Endothelial cell of umbilical vein (primary cell): ENCODE data around the gene DENND5B. TPM values are rescaled to one million over a fixed set of nuclear protein-coding genes. Genes with fewer than 3 reads are reported as not detected.

ENCODE experiments used
- BruUV-seq: library from RNA; stranded (reverse); fragments of 400-500 nt; replicated peaks from 2 replicates; lab custom pipeline; 2021; lab: Mats Ljungman, UMichigan
- CTCF ChIA-PET: fragments of 300-600, 350-600 bp; sonication (Branson Sonifier 250); formaldehyde crosslinking; loops from one replicate; lab custom pipeline; 2021; ENCODE audit warnings: antibody characterized with exemption, inconsistent platforms; lab: Charles Lee
- POLR2A ChIA-PET: fragments of 300-600, 350-600 bp; sonication (Branson Sonifier 250); formaldehyde crosslinking; loops from one replicate; lab custom pipeline; 2021; ENCODE audit warnings: antibody characterized with exemption, inconsistent platforms; lab: Charles Lee
- DNase-seq: peaks from one replicate; pipeline ENCODE4 v3.0.0-alpha.2; 2011; ENCODE audit warnings: low read depth, low spot score
- FAIRE-seq: peaks from 2 replicates; lab custom pipeline; 2011; peaks lifted over from hg19 to GRCh38; lab: Jason Lieb, UNC
- H2AFZ ChIP-seq: 2 replicates; pipeline ENCODE4 v1.6.0; 2012; ENCODE audit warnings: low read depth, low read length, control low read depth, inconsistent platforms
- H3K27ac ChIP-seq: 2 replicates; pipeline ENCODE4 v1.5.1; 2011; ENCODE audit warnings: low read depth, mild to moderate bottlenecking, control low read depth, low read length, moderate library complexity; ENCODE audit not compliant: insufficient read depth
- H3K27me3 ChIP-seq, 2 experiments: 2 replicates each; pipeline versions ENCODE4 v1.6.0 to v1.6.1; 2011; ENCODE audit warnings: low read length in 2 of 2, mixed read lengths in 1 of 2; ENCODE audit not compliant: control insufficient read depth in 2 of 2, insufficient read depth in 2 of 2
- H3K36me3 ChIP-seq, 2 experiments: 2 replicates in 1 of 2; 3 replicates in 1 of 2; pipeline ENCODE4 v1.5.1; 2011; ENCODE audit warnings: low read length in 2 of 2, mild to moderate bottlenecking in 1 of 2, moderate library complexity in 1 of 2; ENCODE audit not compliant: control insufficient read depth in 2 of 2, insufficient read depth in 2 of 2; ENCODE audit errors: extremely low read depth in 1 of 2
- H3K4me1 ChIP-seq: 3 replicates; pipeline ENCODE4 v1.5.1; 2011; ENCODE audit warnings: mild to moderate bottlenecking, low read length; ENCODE audit not compliant: control insufficient read depth, insufficient read depth; ENCODE audit errors: extremely low read depth
- H3K4me2 ChIP-seq: 2 replicates; pipeline ENCODE4 v1.6.1; 2011; ENCODE audit warnings: low read length, control low read depth, mixed read lengths; ENCODE audit not compliant: insufficient read depth
- H3K4me3 ChIP-seq, 3 experiments: fragments of 200-600 bp in 1 of 3; sonication (generic), shearing (Covaris generic) in 1 of 3; replicated peaks in 1 of 3; 2 replicates each; pipeline ENCODE4 v1.5.1; 2011 to 2016; ENCODE audit warnings: control low read depth in 3 of 3, low read length in 3 of 3, mild to moderate bottlenecking in 2 of 3, inconsistent platforms in 1 of 3, low read depth in 1 of 3, moderate library complexity in 1 of 3; ENCODE audit not compliant: insufficient read depth in 1 of 3
- H3K79me2 ChIP-seq: 2 replicates; pipeline ENCODE4 v1.6.0; 2012; ENCODE audit warnings: low read length, inconsistent platforms; ENCODE audit not compliant: control insufficient read depth, insufficient read depth
- H3K9ac ChIP-seq: replicated peaks from 2 replicates; pipeline ENCODE3; 2011; ENCODE audit warnings: low read length, control low read depth; ENCODE audit not compliant: insufficient read depth; ENCODE audit errors: extremely low read depth
- H3K9me1 ChIP-seq: replicated peaks from 3 replicates; pipeline ENCODE4 v1.6.0; 2011; ENCODE audit warnings: mild to moderate bottlenecking, low read length; ENCODE audit not compliant: control insufficient read depth, insufficient read depth; ENCODE audit errors: extremely low read depth
- H3K9me3 ChIP-seq: replicated peaks from 2 replicates; pipeline ENCODE4 v1.5.1; 2012; ENCODE audit warnings: low read length, inconsistent platforms; ENCODE audit not compliant: control insufficient read depth, insufficient read depth
- H4K20me1 ChIP-seq: replicated peaks from 2 replicates; pipeline ENCODE3; 2011; ENCODE audit warnings: mild to moderate bottlenecking, low read length; ENCODE audit not compliant: control insufficient read depth, insufficient read depth; ENCODE audit errors: extremely low read depth
- CTCF ChIP-seq, 2 donors: IDR thresholded peaks; 1 replicate in 1 of 2; 2 replicates in 1 of 2; pipeline ENCODE4 v1.5.1; 2011; ENCODE audit warnings: low read length in 2 of 2, mild to moderate bottlenecking in 2 of 2, moderate library complexity in 2 of 2, control low read depth in 1 of 2, inconsistent platforms in 1 of 2, low read depth in 1 of 2; ENCODE audit not compliant: insufficient read depth in 1 of 2; ENCODE audit errors: extremely low read depth in 1 of 2
- EZH2 ChIP-seq: IDR thresholded peaks from 2 replicates; pipeline ENCODE4 v1.6.1; 2012; ENCODE audit warnings: borderline replicate concordance, low read depth, mild to moderate bottlenecking, moderate library complexity, low read length, inconsistent platforms; ENCODE audit not compliant: severe bottlenecking
- FOS ChIP-seq: IDR thresholded peaks from 2 replicates; pipeline ENCODE4 v1.6.1; 2011; ENCODE audit warnings: mild to moderate bottlenecking, low read length, moderate library complexity, borderline replicate concordance; ENCODE audit not compliant: insufficient read depth
- GATA2 ChIP-seq: IDR thresholded peaks from 2 replicates; pipeline ENCODE4 v1.7.0; 2011; ENCODE audit warnings: low read depth, mild to moderate bottlenecking, moderate library complexity, mixed read lengths, low read length; ENCODE audit not compliant: insufficient read length, insufficient read depth
- JUN ChIP-seq: IDR thresholded peaks from 2 replicates; pipeline ENCODE4 v1.6.1; 2011; ENCODE audit warnings: borderline replicate concordance, low read depth; ENCODE audit not compliant: insufficient read length, insufficient read depth
- MAX ChIP-seq: IDR thresholded peaks from 2 replicates; pipeline ENCODE4 v1.6.1; 2011; ENCODE audit not compliant: insufficient read depth, insufficient read length
- MYC ChIP-seq: IDR thresholded peaks from one replicate; pipeline ENCODE4 v1.6.1; 2011; ENCODE audit warnings: mild to moderate bottlenecking, low read depth, low read length
- POLR2A ChIP-seq: IDR thresholded peaks from 2 replicates; pipeline ENCODE4 v1.6.1; 2012; ENCODE audit warnings: low read depth, mild to moderate bottlenecking, control low read depth, low read length
- POLR2AphosphoS5 ChIP-seq: IDR thresholded peaks from 2 replicates; pipeline ENCODE4 v1.6.1; 2012; ENCODE audit warnings: low read depth, mild to moderate bottlenecking, control low read depth, low read length, moderate library complexity; ENCODE audit not compliant: insufficient read depth
- dilution Hi-C: fragments of 300-500 bp; cut with MboI; formaldehyde crosslinking; loops from one replicate; pipeline ENCODE4 v1.15.0; 2019; ENCODE audit warnings: low sequenced_read_pairs; ENCODE audit not compliant: extremely low pct_ligation_motif_present
- intact Hi-C: fragments of 100-400 bp; cut with micrococcal nuclease; formaldehyde crosslinking; loops from one replicate; pipeline ENCODE4 v1.10.0; 2022
- polyA plus RNA-seq, 4 experiments: library from polyadenylated mRNA; depleted of rRNA in 3 of 4; stranded (reverse) in 3 of 4; unstranded in 1 of 4; fragments of >200 nt; gene quantifications; 2 replicates each; pipeline versions ENCODE4 v1.2.1 to v1.2.3, GENCODE V29; 2011 to 2012; ENCODE audit warnings: missing spikeins in 1 of 4
- total RNA-seq: library from RNA; stranded (reverse); gene quantifications from 2 replicates; pipeline ENCODE4 v1.2.3, GENCODE V29; 2021

DENND5B gene
- total and polyA plus RNA-seq, 2 donors (not counting 3 experiments of a cell fraction or from before 2014, with no cell fraction given), result 10.3 to 18.3 TPM

DNA sequence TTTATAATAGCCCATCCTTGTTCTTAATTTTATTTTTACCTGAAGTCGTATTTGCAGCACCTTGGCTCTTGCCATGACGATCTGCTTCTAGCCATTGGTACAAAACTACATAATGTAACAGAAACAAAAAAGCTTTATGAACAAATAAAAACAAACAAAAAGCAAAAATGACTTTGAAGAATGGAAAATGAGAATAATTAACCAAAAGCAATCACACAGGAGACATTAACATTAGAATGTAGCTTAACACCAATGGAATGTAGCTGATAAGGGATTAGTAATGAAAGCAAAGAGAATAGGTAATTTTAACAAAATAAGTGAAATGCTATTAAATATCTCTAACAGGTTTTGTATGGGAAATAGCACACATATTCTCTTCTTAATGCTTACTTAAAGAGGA lies 91.4 kb downstream of the DENND5B start:
- Histone ChIP-seq H3K9ac (no peak overlapping the region), H3K27me3 (no peaks in the 10 kb centered on the region), H3K27ac (no peak overlapping the region), H3K9me3 (no peaks in the 10 kb centered on the region), H4K20me1 (no peaks in the 10 kb centered on the region), H3K36me3 (no peaks in the 10 kb centered on the region), H3K79me2 (no peaks in the 10 kb centered on the region), H3K4me3 (no peak overlapping the region), H3K4me1 (peaks cover 18% of the 10 kb centered on the region), H2AFZ (no peak overlapping the region), H3K4me2 (peak overlapping the region; percentile 67), H3K9me1 (no peaks in the 10 kb centered on the region)
- TF ChIP-seq MYC, result no peak
- TF ChIP-seq FOS, result no peak
- TF ChIP-seq GATA2, result no peak
- TF ChIP-seq JUN, result no peak
- TF ChIP-seq MAX, result no peak
- TF ChIP-seq POLR2AphosphoS5, result no peak
- TF ChIP-seq POLR2A, result no peak
- TF ChIP-seq CTCF (IDR thresholded peaks at IDR 0.05; ENCODE audit: extremely low read depth in 1 of 2, insufficient read depth in 1 of 2, low read depth in 1 of 2, low read length in 2 of 2), result no peak
- TF ChIP-seq EZH2, result no peak
- dilution Hi-C loops (no loop called here), intact Hi-C loops (no loop called here)
- DNase-seq (no peak), FAIRE-seq (no peak)
- POLR2A ChIA-PET, result no interaction called here
- BruUV-seq, result no TSS peak
- CTCF ChIA-PET, result interaction anchor here (0.6 to 1.7 kb wide), 4 partner anchors 11 to 478 kb away, joined by 3 to 7 read pairs (median 6); no protein-coding TSS in a partner anchor
